ENCODE measurements around the gene CD180.
A peak's percentile ranks its signal among the peaks of the same experiment; 100 is the strongest.

The CD180 gene

DNA sequence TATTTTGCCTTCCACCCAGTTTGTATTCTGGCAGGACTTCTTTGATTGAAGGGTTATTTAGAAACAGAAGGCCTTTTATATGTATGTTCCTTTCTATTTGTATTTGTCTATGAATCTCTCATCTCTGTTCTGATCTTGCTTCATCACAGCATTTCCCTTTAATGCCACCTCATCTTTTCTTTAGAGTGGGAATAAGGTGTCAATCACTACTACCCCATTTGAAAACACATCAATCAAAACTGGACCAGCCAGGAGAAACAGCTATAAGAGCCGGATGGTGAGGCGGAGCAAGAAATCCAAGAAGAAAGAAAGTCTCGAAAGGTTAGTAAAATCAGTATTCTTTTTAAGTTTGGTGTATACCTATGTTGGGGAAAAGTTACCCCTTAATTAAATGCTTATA, 36.3 kb downstream of the CD180 start:
- Histone ChIP-seq H3K27ac (ENCODE audit: low read depth, low read length) (no peak overlapping the region), H3K27me3 (ENCODE audit: insufficient read depth, low read length) (no peaks in the 10 kb centered on the region), H3K79me2 (ENCODE audit: control insufficient read depth, insufficient read depth, low read length, unreplicated experiment) (no peaks in the 10 kb centered on the region), H2AFZ (ENCODE audit: low read length, unreplicated experiment) (no peak overlapping the region), H3K36me3 (ENCODE audit: insufficient read depth, low read length) (no peaks in the 10 kb centered on the region), H3K4me3 (ENCODE audit: low read depth, low read length) (no peak overlapping the region), H3K4me1 (ENCODE audit: control insufficient read depth, insufficient read depth, low read length, unreplicated experiment) (peaks cover 13% of the 10 kb centered on the region)

- H2AFZ ChIP-seq (ENCODE audit: low read length, unreplicated experiment) = no peak overlapping the region
- H3K27ac ChIP-seq (ENCODE audit: low read depth, low read length) = no peak overlapping the region
- H3K4me1 ChIP-seq (ENCODE audit: control insufficient read depth, insufficient read depth, low read length, unreplicated experiment) = peaks cover 13% of the 10 kb centered on the region
- no peak overlapping the region for H3K4me3 ChIP-seq (ENCODE audit: low read depth, low read length)
- no peaks in the 10 kb centered on the region for H3K79me2 ChIP-seq (ENCODE audit: control insufficient read depth, insufficient read depth, low read length, unreplicated experiment)
- H3K36me3 ChIP-seq (ENCODE audit: insufficient read depth, low read length) = no peaks in the 10 kb centered on the region
- H3K27me3 ChIP-seq (ENCODE audit: insufficient read depth, low read length) = no peaks in the 10 kb centered on the region
Observed at GRCh38 chr5:67156976-67157583, 39.5 kb downstream of the CD180 start.

- H3K4me3 ChIP-seq (ENCODE audit: low read depth, low read length) = no peak overlapping the region
Observed at GRCh38 chr5:67154556-67155206, 41.9 kb downstream of the CD180 start.

GRCh38 chr5:67153292-67153691, 43.3 kb downstream of the CD180 start:
- no peaks in the 10 kb centered on the region for H3K79me2 ChIP-seq (ENCODE audit: control insufficient read depth, insufficient read depth, low read length, unreplicated experiment)
- no peak overlapping the region for H3K4me3 ChIP-seq (ENCODE audit: low read depth, low read length)
- H3K27ac ChIP-seq (ENCODE audit: low read depth, low read length) = no peak overlapping the region
- no peaks in the 10 kb centered on the region for H3K36me3 ChIP-seq (ENCODE audit: insufficient read depth, low read length)
- peaks cover 4% of the 10 kb centered on the region for H3K4me1 ChIP-seq (ENCODE audit: control insufficient read depth, insufficient read depth, low read length, unreplicated experiment)
- H3K27me3 ChIP-seq (ENCODE audit: insufficient read depth, low read length) = no peaks in the 10 kb centered on the region
- no peak overlapping the region for H2AFZ ChIP-seq (ENCODE audit: low read length, unreplicated experiment)

More at GRCh38 chr5:67154556-67155206, 41.9 kb downstream of the CD180 start:
- Histone ChIP-seq H3K4me1 (ENCODE audit: control insufficient read depth, insufficient read depth, low read length, unreplicated experiment) (no peaks in the 10 kb centered on the region), H3K36me3 (ENCODE audit: insufficient read depth, low read length) (no peaks in the 10 kb centered on the region), H3K79me2 (ENCODE audit: control insufficient read depth, insufficient read depth, low read length, unreplicated experiment) (no peaks in the 10 kb centered on the region), H2AFZ (ENCODE audit: low read length, unreplicated experiment) (no peak overlapping the region), H3K27ac (ENCODE audit: low read depth, low read length) (no peak overlapping the region), H3K27me3 (ENCODE audit: insufficient read depth, low read length) (no peaks in the 10 kb centered on the region)

DNA sequence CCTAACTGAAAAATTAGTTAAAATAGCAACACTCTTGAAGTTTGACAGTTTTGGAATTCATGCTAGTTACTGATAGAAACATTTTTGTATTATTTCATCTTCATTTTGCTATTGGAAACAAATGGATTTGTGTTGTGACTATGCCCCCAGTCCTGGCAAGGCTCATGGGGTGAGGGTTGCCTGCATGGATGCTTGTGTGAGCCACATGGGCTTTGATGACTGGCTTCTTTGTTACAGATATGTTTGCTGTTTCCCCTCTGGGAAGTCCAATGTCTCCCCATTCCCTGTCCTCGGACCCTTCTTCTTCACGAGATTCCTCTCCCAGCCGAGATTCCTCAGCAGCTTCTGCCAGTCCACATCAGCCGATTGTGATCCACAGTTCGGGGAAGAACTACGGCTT, 44.2 kb downstream of the CD180 start:
- Histone ChIP-seq H2AFZ (ENCODE audit: low read length, unreplicated experiment) (no peak overlapping the region), H3K36me3 (ENCODE audit: insufficient read depth, low read length) (no peaks in the 10 kb centered on the region), H3K27me3 (ENCODE audit: insufficient read depth, low read length) (no peaks in the 10 kb centered on the region), H3K4me3 (ENCODE audit: low read depth, low read length) (no peak overlapping the region), H3K27ac (ENCODE audit: low read depth, low read length) (no peak overlapping the region), H3K79me2 (ENCODE audit: control insufficient read depth, insufficient read depth, low read length, unreplicated experiment) (no peaks in the 10 kb centered on the region), H3K4me1 (ENCODE audit: control insufficient read depth, insufficient read depth, low read length, unreplicated experiment) (peaks cover 4% of the 10 kb centered on the region)

GRCh38 chr5:67149951-67150523, 46.6 kb downstream of the CD180 start:
- Histone ChIP-seq H3K27ac (ENCODE audit: low read depth, low read length) (no peak overlapping the region), H3K79me2 (ENCODE audit: control insufficient read depth, insufficient read depth, low read length, unreplicated experiment) (no peaks in the 10 kb centered on the region), H2AFZ (ENCODE audit: low read length, unreplicated experiment) (peak overlapping the region; percentile 80), H3K36me3 (ENCODE audit: insufficient read depth, low read length) (peaks cover 2% of the 10 kb centered on the region; the same call in 1 of the 2 replicates), H3K27me3 (ENCODE audit: insufficient read depth, low read length) (no peaks in the 10 kb centered on the region), H3K4me3 (ENCODE audit: low read depth, low read length) (peak overlapping the region; percentile 77), H3K4me1 (ENCODE audit: control insufficient read depth, insufficient read depth, low read length, unreplicated experiment) (peaks cover 4% of the 10 kb centered on the region)

DNA sequence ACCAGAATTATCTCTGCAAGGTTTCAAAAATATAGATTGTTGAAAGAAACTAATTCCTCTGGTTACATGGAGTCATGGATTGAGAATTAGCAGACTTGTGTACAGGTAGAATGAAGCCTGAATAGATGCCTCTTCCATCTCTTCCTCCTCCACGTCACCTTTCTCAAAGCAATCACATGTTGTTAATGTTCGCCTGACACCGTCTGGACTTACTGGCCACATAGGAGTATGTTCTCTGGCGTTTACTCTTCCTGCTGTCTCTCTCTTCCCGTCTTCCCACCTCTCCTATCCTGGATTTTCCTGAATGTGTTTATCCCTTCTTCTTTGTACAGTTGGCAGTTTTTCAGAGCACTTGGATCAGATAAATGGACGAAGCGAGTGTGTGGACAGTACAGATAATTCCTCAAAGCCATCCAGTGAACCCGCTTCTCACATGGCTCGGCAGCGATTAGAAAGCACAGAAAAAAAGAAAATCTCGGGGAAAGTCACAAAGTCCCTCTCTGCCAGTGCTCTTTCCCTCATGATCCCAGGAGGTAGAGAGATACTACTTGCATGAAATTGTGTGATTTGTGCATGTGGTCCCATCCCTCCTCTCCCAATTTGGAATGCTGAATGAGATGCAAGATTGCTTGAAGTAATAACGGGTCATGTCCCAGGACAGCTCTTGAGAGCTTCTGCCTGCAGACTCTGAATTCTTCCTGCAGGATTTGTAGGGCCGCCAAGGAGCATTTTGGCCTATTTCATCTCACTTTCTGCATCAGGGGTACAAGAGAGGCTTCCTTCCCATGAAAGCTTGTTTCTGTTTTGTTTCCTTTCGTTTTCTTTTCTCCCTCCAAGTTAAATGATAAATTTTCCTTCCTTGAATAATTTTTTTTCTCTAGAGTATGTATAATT, 47.3 kb downstream of the CD180 start:
- Histone ChIP-seq H3K4me1 (ENCODE audit: control insufficient read depth, insufficient read depth, low read length, unreplicated experiment) (peaks cover 4% of the 10 kb centered on the region), H3K36me3 (ENCODE audit: insufficient read depth, low read length) (peaks cover 2% of the 10 kb centered on the region; the same call in 1 of the 2 replicates), H3K79me2 (ENCODE audit: control insufficient read depth, insufficient read depth, low read length, unreplicated experiment) (no peaks in the 10 kb centered on the region), H2AFZ (ENCODE audit: low read length, unreplicated experiment) (peak overlapping the region; percentile 80), H3K27ac (ENCODE audit: low read depth, low read length) (no peak overlapping the region), H3K4me3 (ENCODE audit: low read depth, low read length) (peak overlapping the region; percentile 77), H3K27me3 (ENCODE audit: insufficient read depth, low read length) (no peaks in the 10 kb centered on the region)

DNA sequence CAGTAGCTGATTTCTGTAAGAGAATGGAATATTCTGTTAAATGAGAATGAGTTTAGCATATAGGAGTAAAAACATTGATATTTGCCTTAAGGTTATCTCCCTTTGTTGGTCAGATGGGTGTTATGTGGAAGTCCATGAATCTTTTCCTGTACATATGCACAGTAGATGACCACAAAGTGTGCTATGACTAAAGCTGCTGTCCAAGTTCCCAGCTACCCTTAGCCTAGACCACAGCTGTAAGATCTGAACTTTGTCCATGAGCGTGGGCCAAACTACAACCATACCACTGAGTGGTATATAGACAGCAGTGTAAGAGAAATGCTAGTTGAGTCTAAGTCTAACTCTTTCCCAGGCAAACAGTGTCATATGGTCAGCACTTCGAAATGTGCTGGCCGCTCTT, 48.8 kb downstream of the CD180 start:
- Histone ChIP-seq H3K36me3 (ENCODE audit: insufficient read depth, low read length) (peaks cover 2% of the 10 kb centered on the region; the same call in 1 of the 2 replicates), H3K27ac (ENCODE audit: low read depth, low read length) (no peak overlapping the region), H3K4me3 (ENCODE audit: low read depth, low read length) (no peak overlapping the region), H3K4me1 (ENCODE audit: control insufficient read depth, insufficient read depth, low read length, unreplicated experiment) (peaks cover 4% of the 10 kb centered on the region), H3K79me2 (ENCODE audit: control insufficient read depth, insufficient read depth, low read length, unreplicated experiment) (no peaks in the 10 kb centered on the region), H2AFZ (ENCODE audit: low read length, unreplicated experiment) (no peak overlapping the region), H3K27me3 (ENCODE audit: insufficient read depth, low read length) (no peaks in the 10 kb centered on the region)

- H3K79me2 ChIP-seq (ENCODE audit: control insufficient read depth, insufficient read depth, low read length, unreplicated experiment) = no peaks in the 10 kb centered on the region
- H3K36me3 ChIP-seq (ENCODE audit: insufficient read depth, low read length) = peaks cover 2% of the 10 kb centered on the region; the same call in 1 of the 2 replicates
- no peak overlapping the region for H3K27ac ChIP-seq (ENCODE audit: low read depth, low read length)
- H3K4me3 ChIP-seq (ENCODE audit: low read depth, low read length) = no peak overlapping the region
- H3K4me1 ChIP-seq (ENCODE audit: control insufficient read depth, insufficient read depth, low read length, unreplicated experiment) = peaks cover 4% of the 10 kb centered on the region
- H2AFZ ChIP-seq (ENCODE audit: low read length, unreplicated experiment) = no peak overlapping the region
- no peaks in the 10 kb centered on the region for H3K27me3 ChIP-seq (ENCODE audit: insufficient read depth, low read length)
Observed at GRCh38 chr5:67146981-67147380, 49.6 kb downstream of the CD180 start.

- Histone ChIP-seq H3K4me1 (ENCODE audit: control insufficient read depth, insufficient read depth, low read length, unreplicated experiment) (peaks cover 4% of the 10 kb centered on the region), H3K79me2 (ENCODE audit: control insufficient read depth, insufficient read depth, low read length, unreplicated experiment) (no peaks in the 10 kb centered on the region), H2AFZ (ENCODE audit: low read length, unreplicated experiment) (no peak overlapping the region), H3K27me3 (ENCODE audit: insufficient read depth, low read length) (no peaks in the 10 kb centered on the region), H3K27ac (ENCODE audit: low read depth, low read length) (no peak overlapping the region), H3K36me3 (ENCODE audit: insufficient read depth, low read length) (peaks cover 2% of the 10 kb centered on the region; the same call in 1 of the 2 replicates), H3K4me3 (ENCODE audit: low read depth, low read length) (no peak overlapping the region)
Observed at GRCh38 chr5:67146574-67146973, 50.0 kb downstream of the CD180 start.
